SK-N-SH (cell line): ENCODE results near the gene PKN1. TPM values are rescaled to one million over a fixed set of nuclear protein-coding genes. Genes with fewer than 3 reads are reported as not detected.

Experiments
- CTCF ChIA-PET: fragments of 300-600, 350-600 bp; formaldehyde crosslinking; extraction: SDS; loops from one replicate; lab custom pipeline; 2021; lab: Yijun Ruan, JAX
- POLR2A ChIA-PET: fragments of 350-600 bp; sonication (Branson Sonifier 250); formaldehyde crosslinking; extraction: SDS; loops from one replicate; lab custom pipeline; 2020; ENCODE audit warnings: antibody characterized with exemption, inconsistent platforms; lab: Yijun Ruan, JAX
- DNase-seq: peaks from one replicate; pipeline ENCODE4 v3.0.0; 2012
- H2AFZ ChIP-seq: fragments of 200-600 bp; sonication (generic); 2 replicates; pipeline ENCODE4 v1.8.1; 2016; ENCODE audit warnings: antibody characterized with exemption, mild to moderate bottlenecking, low read depth
- H3F3A ChIP-seq: fragments of 200-600 bp; sonication (generic); replicated peaks from 2 replicates; pipeline ENCODE3; 2016; ENCODE audit warnings: antibody characterized with exemption, mild to moderate bottlenecking; ENCODE audit not compliant: insufficient read depth
- H3K27ac ChIP-seq, 2 experiments: fragments of 200-500 bp in 1 of 2; fragments of 200-600 bp in 1 of 2; sonication (Bioruptor generic) in 1 of 2; sonication (generic), shearing (Covaris generic) in 1 of 2; 2 replicates each; pipeline versions ENCODE4 v1.5.1 to v1.6.1; 2014 to 2016; ENCODE audit warnings: low read depth in 2 of 2, inconsistent platforms in 1 of 2, low read length in 1 of 2, mild to moderate bottlenecking in 1 of 2, mixed read lengths in 1 of 2
- H3K27me3 ChIP-seq: fragments of 200-600 bp; sonication (generic), shearing (Covaris generic); 2 replicates; pipeline ENCODE4 v1.6.1; 2016; ENCODE audit warnings: mixed run types; ENCODE audit not compliant: insufficient read depth
- H3K36me3 ChIP-seq, 2 experiments: fragments of 200-500 bp in 1 of 2; fragments of 200-600 bp in 1 of 2; sonication (Bioruptor generic) in 1 of 2; sonication (generic) in 1 of 2; replicated peaks in 1 of 2; 2 replicates each; pipeline versions ENCODE3 to v1.5.1; 2014 to 2016; ENCODE audit warnings: low read length in 1 of 2, mild to moderate bottlenecking in 1 of 2; ENCODE audit not compliant: insufficient read depth in 2 of 2, control insufficient read depth in 1 of 2
- H3K4me1 ChIP-seq, 2 experiments: fragments of 200-500 bp in 1 of 2; fragments of 200-600 bp in 1 of 2; sonication (Bioruptor generic) in 1 of 2; sonication (generic), shearing (Covaris generic) in 1 of 2; 2 replicates each; pipeline versions ENCODE4 v1.5.1 to v1.6.1; 2014 to 2016; ENCODE audit warnings: low read depth in 1 of 2, low read length in 1 of 2, mixed run types in 1 of 2; ENCODE audit not compliant: insufficient read depth in 2 of 2, control insufficient read depth in 1 of 2
- H3K4me2 ChIP-seq: fragments of 200-600 bp; sonication (generic), shearing (Covaris generic); 2 replicates; pipeline ENCODE4 v1.6.1; 2017; ENCODE audit warnings: mixed run types
- H3K4me3 ChIP-seq, 2 experiments: fragments of 200-500 bp in 1 of 2; fragments of 200-600 bp in 1 of 2; sonication (Bioruptor generic) in 1 of 2; sonication (generic), shearing (Covaris generic) in 1 of 2; 2 replicates each; pipeline versions ENCODE4 v1.5.1 to v1.8.1; 2014 to 2016; ENCODE audit warnings: low read depth in 2 of 2, inconsistent platforms in 1 of 2, low read length in 1 of 2, mild to moderate bottlenecking in 1 of 2, mixed read lengths in 1 of 2, moderate library complexity in 1 of 2
- H3K79me2 ChIP-seq: fragments of 200-600 bp; sonication (generic); 2 replicates; pipeline ENCODE4 v1.8.1; 2017; ENCODE audit warnings: mild to moderate bottlenecking; ENCODE audit not compliant: insufficient read depth
- H3K9ac ChIP-seq: fragments of 200-600 bp; sonication (generic); 2 replicates; pipeline ENCODE4 v1.6.1; 2017; ENCODE audit warnings: mixed run types
- H3K9me2 ChIP-seq: fragments of 200-600 bp; sonication (generic); 2 replicates; pipeline ENCODE4 v1.6.1; 2017; ENCODE audit warnings: mixed run types
- H3K9me3 ChIP-seq: fragments of 200-600 bp; sonication (generic); 2 replicates; pipeline ENCODE4 v1.6.1; 2017; ENCODE audit warnings: mixed run types, mild to moderate bottlenecking, moderate library complexity
- H4K20me1 ChIP-seq: fragments of 200-600 bp; sonication (generic); 2 replicates; pipeline ENCODE4 v1.6.1; 2017; ENCODE audit warnings: mild to moderate bottlenecking, mixed run types; ENCODE audit not compliant: insufficient read depth
- CTCF ChIP-seq: fragments of 200-600 bp; sonication (generic); IDR thresholded peaks from 2 replicates; pipeline ENCODE4 v1.6.1; 2017; ENCODE audit warnings: antibody characterized with exemption, mild to moderate bottlenecking, moderate library complexity
- FOXJ3 ChIP-seq: sonication (generic); formaldehyde crosslinking; IDR thresholded peaks from 2 replicates; pipeline ENCODE4 v1.5.1; 2020; ENCODE audit warnings: mild to moderate bottlenecking, missing genetic modification reagents
- NFIC ChIP-seq: IDR thresholded peaks from 2 replicates; pipeline ENCODE4 v1.4.0; 2012; ENCODE audit warnings: borderline replicate concordance
- RAD21 ChIP-seq: IDR thresholded peaks from 2 replicates; pipeline ENCODE4 v1.6.1; 2012; ENCODE audit warnings: mild to moderate bottlenecking, low read length
- SMC3 ChIP-seq: IDR thresholded peaks from 2 replicates; pipeline ENCODE4 v1.6.1; 2012; ENCODE audit warnings: low read depth, low read length, improper control_type of control experiment
- ZBTB33 ChIP-seq: IDR thresholded peaks from 2 replicates; pipeline ENCODE4 v1.4.0; 2012; ENCODE audit warnings: low read depth, borderline replicate concordance
- WGBS: methylation state at CpG from one replicate; pipeline ENCODE4 v1.1.6; 2017; ENCODE audit warnings: low lambda C conversion rate; 5-methylcytosine and 5-hydroxymethylcytosine counted together
- polyA plus RNA-seq, 3 experiments: library from polyadenylated mRNA; depleted of rRNA; stranded (reverse); fragments of >200 nt; gene quantifications; 2 replicates each; pipeline ENCODE4 v1.2.3, GENCODE V29; 2012
- TF ChIP-seq, protein P1 (sequence below): IDR thresholded peaks from 2 replicates; pipeline ENCODE4; 2012
- TF ChIP-seq, protein P2 (sequence below): IDR thresholded peaks from 2 replicates; pipeline ENCODE4 v1.4.0; 2012; ENCODE audit warnings: low read depth

PKN1 gene
- polyA plus RNA-seq, 1 of the 3 experiments (the other 2 are of a cell fraction), result 99.6 TPM

- POLR2A ChIA-PET, result interaction anchor here (0.5 to 1.1 kb wide), 4 partner anchors 24 to 331 kb away, joined by 3 to 5 read pairs (median 3); partner anchors contain the start of genes DNAJB1 and GIPC1
Observed at GRCh38 chr19:14472202-14472938, 39.3 kb downstream of the PKN1 start.

More at GRCh38 chr19:14472202-14472938, 39.3 kb downstream of the PKN1 start:
- H3K4me1 ChIP-seq, result peaks cover 20 to 30% of the 10 kb centered on the region in 2 experiments; a peak in 3 of 4 replicates
- no peak overlapping the region; a peak in 1 of 4 replicates for H3K4me3 ChIP-seq
- no peaks in the 10 kb centered on the region for H3K9me3 ChIP-seq
- CTCF ChIA-PET, result interaction anchor here (0.6 to 2.0 kb wide), 31 partner anchors 8 to 429 kb away, joined by 3 to 18 read pairs (median 4); partner anchors contain the start of genes ADGRE5, ASF1B and GIPC1
- no peaks in the 10 kb centered on the region for H3K9me2 ChIP-seq
- H3K79me2 ChIP-seq, result no peaks in the 10 kb centered on the region
- H4K20me1 ChIP-seq, result no peaks in the 10 kb centered on the region
- H3K4me2 ChIP-seq, result peak overlapping the region; percentile 44; the same call in 1 of the 2 replicates
- H3K36me3 ChIP-seq, result peaks cover 6 to 20% of the 10 kb centered on the region in 2 experiments
- no peak overlapping the region for H2AFZ ChIP-seq
- peak; percentile 96 for DNase-seq
- no peak overlapping the region for H3K9ac ChIP-seq
- WGBS, result 66% methylated on average over 32 of the region's 66 CpGs
- H3K27ac ChIP-seq, result no peak overlapping the region
- peaks cover 13% of the 10 kb centered on the region for H3F3A ChIP-seq
- no peaks in the 10 kb centered on the region for H3K27me3 ChIP-seq
- TF ChIP-seq ZBTB33, result no peak
- peak; percentile 49 for TF ChIP-seq RAD21
- no peak for TF ChIP-seq NFIC
- TF ChIP-seq CTCF, result peak; percentile 87
- no peak for TF ChIP-seq FOXJ3 (CRISPR knock-in tag)
- TF ChIP-seq SMC3, result peak; percentile 54; the same call in 1 of the 2 replicates
- TF ChIP-seq, protein P1, sequence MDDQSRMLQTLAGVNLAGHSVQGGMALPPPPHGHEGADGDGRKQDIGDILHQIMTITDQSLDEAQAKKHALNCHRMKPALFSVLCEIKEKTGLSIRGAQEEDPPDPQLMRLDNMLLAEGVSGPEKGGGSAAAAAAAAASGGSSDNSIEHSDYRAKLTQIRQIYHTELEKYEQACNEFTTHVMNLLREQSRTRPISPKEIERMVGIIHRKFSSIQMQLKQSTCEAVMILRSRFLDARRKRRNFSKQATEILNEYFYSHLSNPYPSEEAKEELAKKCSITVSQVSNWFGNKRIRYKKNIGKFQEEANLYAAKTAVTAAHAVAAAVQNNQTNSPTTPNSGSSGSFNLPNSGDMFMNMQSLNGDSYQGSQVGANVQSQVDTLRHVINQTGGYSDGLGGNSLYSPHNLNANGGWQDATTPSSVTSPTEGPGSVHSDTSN, result peak; percentile 52
- TF ChIP-seq, protein P2, sequence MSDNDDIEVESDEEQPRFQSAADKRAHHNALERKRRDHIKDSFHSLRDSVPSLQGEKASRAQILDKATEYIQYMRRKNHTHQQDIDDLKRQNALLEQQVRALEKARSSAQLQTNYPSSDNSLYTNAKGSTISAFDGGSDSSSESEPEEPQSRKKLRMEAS, result peak; percentile 78
